Kidney epithelial cell (primary cell): ENCODE data around the gene C1orf226. TPM values are rescaled to one million over a fixed set of nuclear protein-coding genes. Genes with fewer than 3 reads are reported as not detected.
"Not testable (repeated sequence)": the region's sequence is repeated elsewhere in the genome, so short reads cannot be mapped to it uniquely, and the experiment has no call there.

Experiments used
- DNase-seq: peaks from one replicate; pipeline ENCODE4 v3.0.0-alpha.2; 2010; ENCODE audit warnings: low read depth
- H3K27me3 ChIP-seq: 2 replicates; pipeline ENCODE4 v1.6.0; 2011; ENCODE audit warnings: low read length; ENCODE audit not compliant: control insufficient read depth, insufficient read depth
- H3K36me3 ChIP-seq: 2 replicates; pipeline ENCODE4 v1.5.1; 2011; ENCODE audit warnings: low read length; ENCODE audit not compliant: control insufficient read depth, insufficient read depth
- H3K4me3 ChIP-seq: 2 replicates; pipeline ENCODE4 v1.5.1; 2011; ENCODE audit warnings: low read depth, mild to moderate bottlenecking, control low read depth, low read length
- total RNA-seq: library from RNA; depleted of rRNA; stranded (reverse); fragments of >200 nt; gene quantifications from 2 replicates; pipeline ENCODE4 v1.2.3, GENCODE V29; 2015
- TF ChIP-seq, protein P1 (sequence below): IDR thresholded peaks from 2 replicates; pipeline ENCODE4 v1.5.1; 2011; ENCODE audit warnings: mild to moderate bottlenecking, moderate library complexity, low read length, control low read depth, inconsistent platforms; ENCODE audit not compliant: insufficient read depth, poor library complexity, severe bottlenecking

The C1orf226 gene
- total RNA-seq, 1 donor from 2014 or later = 3.7 TPM

- Histone ChIP-seq H3K36me3 (no peaks in the 10 kb centered on the region), H3K27me3 (no peaks in the 10 kb centered on the region), H3K4me3 (no peak overlapping the region)
- TF ChIP-seq, protein P1, sequence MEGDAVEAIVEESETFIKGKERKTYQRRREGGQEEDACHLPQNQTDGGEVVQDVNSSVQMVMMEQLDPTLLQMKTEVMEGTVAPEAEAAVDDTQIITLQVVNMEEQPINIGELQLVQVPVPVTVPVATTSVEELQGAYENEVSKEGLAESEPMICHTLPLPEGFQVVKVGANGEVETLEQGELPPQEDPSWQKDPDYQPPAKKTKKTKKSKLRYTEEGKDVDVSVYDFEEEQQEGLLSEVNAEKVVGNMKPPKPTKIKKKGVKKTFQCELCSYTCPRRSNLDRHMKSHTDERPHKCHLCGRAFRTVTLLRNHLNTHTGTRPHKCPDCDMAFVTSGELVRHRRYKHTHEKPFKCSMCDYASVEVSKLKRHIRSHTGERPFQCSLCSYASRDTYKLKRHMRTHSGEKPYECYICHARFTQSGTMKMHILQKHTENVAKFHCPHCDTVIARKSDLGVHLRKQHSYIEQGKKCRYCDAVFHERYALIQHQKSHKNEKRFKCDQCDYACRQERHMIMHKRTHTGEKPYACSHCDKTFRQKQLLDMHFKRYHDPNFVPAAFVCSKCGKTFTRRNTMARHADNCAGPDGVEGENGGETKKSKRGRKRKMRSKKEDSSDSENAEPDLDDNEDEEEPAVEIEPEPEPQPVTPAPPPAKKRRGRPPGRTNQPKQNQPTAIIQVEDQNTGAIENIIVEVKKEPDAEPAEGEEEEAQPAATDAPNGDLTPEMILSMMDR = no peak
- DNase-seq = no peak
These were observed 34.2 kb upstream of the C1orf226 start for GRCh38 chr1:162347281-162347680.

GRCh38 chr1:162349635-162350330 is 31.7 kb upstream of the C1orf226 start:
- DNase-seq = peak; percentile 95
- Histone ChIP-seq H3K36me3 (no peaks in the 10 kb centered on the region), H3K27me3 (no peaks in the 10 kb centered on the region), H3K4me3 (no peak overlapping the region)
- TF ChIP-seq, protein P1 = no peak

GRCh38 chr1:162351246-162351842 is 30.2 kb upstream of the C1orf226 start:
- no peak for DNase-seq
- TF ChIP-seq, protein P1 = no peak
- no peaks in the 10 kb centered on the region for H3K27me3 ChIP-seq

GRCh38 chr1:162351874-162352273 is 29.7 kb upstream of the C1orf226 start:
- not testable (repeated sequence) for H3K36me3 ChIP-seq, H3K4me3 ChIP-seq, DNase-seq

More at GRCh38 chr1:162351246-162351842, 30.2 kb upstream of the C1orf226 start:
- H3K4me3 ChIP-seq = no peak overlapping the region
- no peaks in the 10 kb centered on the region for H3K36me3 ChIP-seq

GRCh38 chr1:162353078-162353477 is 28.4 kb upstream of the C1orf226 start:
- DNase-seq = no peak
- TF ChIP-seq, protein P1 = no peak
- Histone ChIP-seq H3K4me3 (no peak overlapping the region), H3K36me3 (no peaks in the 10 kb centered on the region), H3K27me3 (no peaks in the 10 kb centered on the region)

More at GRCh38 chr1:162351874-162352273, 29.7 kb upstream of the C1orf226 start:
- not testable (repeated sequence) for H3K27me3 ChIP-seq

DNA sequence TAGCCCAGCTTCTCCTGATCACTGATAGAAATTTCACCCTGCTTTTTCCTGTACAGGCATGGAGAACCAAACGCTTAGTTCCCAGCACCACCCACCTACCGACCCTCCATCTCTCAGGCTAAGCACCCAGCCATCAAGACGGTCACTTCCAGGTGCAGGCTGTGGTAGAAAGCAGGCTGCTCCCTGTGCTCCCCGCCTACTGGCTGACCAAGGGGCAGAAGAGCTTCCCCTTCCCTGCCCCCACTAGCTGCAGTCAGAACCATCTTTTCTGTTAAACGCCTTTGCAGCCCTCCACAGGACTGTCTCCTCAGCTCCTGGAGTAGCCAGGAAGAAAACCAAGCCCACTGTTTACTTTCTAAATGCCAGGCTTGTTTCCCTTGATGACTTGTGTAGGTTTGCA is 27.8 kb upstream of the C1orf226 start:
- DNase-seq = no peak
- H3K36me3 ChIP-seq = no peaks in the 10 kb centered on the region
- H3K4me3 ChIP-seq = no peak overlapping the region
- H3K27me3 ChIP-seq = no peaks in the 10 kb centered on the region
- TF ChIP-seq, protein P1 = no peak
